ENCODE measurements around the gene NRTN.
"Not testable (repeated sequence)": the region's sequence is repeated elsewhere in the genome, so short reads cannot be mapped to it uniquely, and the experiment has no call there.

NRTN gene

GRCh38 chr19:5804516-5805461, at the start of gene NRTN:
Gene NRTN (plus strand): TSS chr19:5805067. CDS start chr19:5824166, 19,099 bp downstream.
- peak; percentile 39 for DNase-seq

- no peak for DNase-seq
These were observed 42.2 kb upstream of the NRTN start for GRCh38 chr19:5762608-5763217.

- DNase-seq: no peak
These were observed 39.6 kb upstream of the NRTN start for GRCh38 chr19:5765220-5765619.

- DNase-seq: no peak
These were observed 36.9 kb upstream of the NRTN start for GRCh38 chr19:5767949-5768348.

- no peak for DNase-seq
These were observed 32.5 kb upstream of the NRTN start for GRCh38 chr19:5772416-5772815.

GRCh38 chr19:5773276-5773675, 31.6 kb upstream of the NRTN start:
- DNase-seq: no peak

- DNase-seq: no peak
These were observed 29.9 kb upstream of the NRTN start for GRCh38 chr19:5774921-5775320.

- peak; percentile 27 for DNase-seq
These were observed 29.1 kb upstream of the NRTN start for GRCh38 chr19:5775668-5776309.

GRCh38 chr19:5778402-5778801, 26.5 kb upstream of the NRTN start:
- DNase-seq: no peak

- not testable (repeated sequence) for DNase-seq
These were observed 24.0 kb upstream of the NRTN start for GRCh38 chr19:5780916-5781315.

GRCh38 chr19:5782322-5782721, 22.5 kb upstream of the NRTN start:
- no peak for DNase-seq

- DNase-seq: no peak
These were observed 21.6 kb upstream of the NRTN start for GRCh38 chr19:5782945-5783919.

- no peak for DNase-seq
These were observed 20.2 kb upstream of the NRTN start, which contains the start of gene PRR22 for GRCh38 chr19:5784581-5785147. Gene PRR22 (minus strand): TSS chr19:5784746. CDS start chr19:5784660, 86 bp downstream.

- no peak for DNase-seq
These were observed 19.4 kb upstream of the NRTN start for GRCh38 chr19:5785423-5785822.

GRCh38 chr19:5786593-5787408, 18.1 kb upstream of the NRTN start:
- DNase-seq: no peak

- no peak for DNase-seq
These were observed 17.3 kb upstream of the NRTN start for GRCh38 chr19:5787409-5788182.

GRCh38 chr19:5788422-5788821, 16.4 kb upstream of the NRTN start:
- DNase-seq: no peak

GRCh38 chr19:5789351-5789761, 15.5 kb upstream of the NRTN start:
- no peak for DNase-seq

GRCh38 chr19:5789886-5790558, 14.8 kb upstream of the NRTN start:
- DNase-seq: no peak
